GM23248 (cell line): Measurements from ENCODE around the gene RAD51B.

Experiments
- EZH2 ChIP-seq: fragments of 200-600 bp; sonication (generic); IDR thresholded peaks from 2 replicates; pipeline ENCODE4 v1.6.1; 2018; ENCODE audit warnings: antibody characterized with exemption, mild to moderate bottlenecking; ENCODE audit not compliant: insufficient read depth, poor library complexity, severe bottlenecking
- EZH2phosphoT487 ChIP-seq: fragments of 200-600 bp; sonication (generic); IDR thresholded peaks from 2 replicates; pipeline ENCODE4 v1.6.1; 2018; ENCODE audit warnings: antibody characterized with exemption, moderate library complexity, mild to moderate bottlenecking, low read depth; ENCODE audit not compliant: insufficient read depth

- no peak for TF ChIP-seq EZH2
- no peak for TF ChIP-seq EZH2phosphoT487
These were observed 38.3 kb downstream of the RAD51B start for GRCh38 chr14:67857778-67858350.
